GM12878 (cell line): ENCODE results near the gene COQ10B. TPM values are rescaled to one million over a fixed set of nuclear protein-coding genes. Genes with fewer than 3 reads are reported as not detected.

Experiments
- BACH1 ChIP-seq: fragments of 450-650 bp; IDR thresholded peaks from 2 replicates; pipeline ENCODE4 v1.6.1; 2017; ENCODE audit warnings: mild to moderate bottlenecking, borderline replicate concordance
- BCL11A ChIP-seq: IDR thresholded peaks from 2 replicates; pipeline ENCODE4 v1.6.1; 2011; ENCODE audit warnings: low read depth, low read length
- BHLHE40 ChIP-seq, 2 experiments: fragments of 450-650 bp in 1 of 2; IDR thresholded peaks; 2 replicates each; pipeline ENCODE4 v1.6.1; 2011 to 2017; ENCODE audit warnings: low read depth in 2 of 2, borderline replicate concordance in 1 of 2, improper control_type of control experiment in 1 of 2, low read length in 1 of 2, mild to moderate bottlenecking in 1 of 2
- CHD4 ChIP-seq: fragments of 200-600 bp; sonication (generic); IDR thresholded peaks from 2 replicates; pipeline ENCODE4 v1.6.1; 2016; ENCODE audit warnings: mild to moderate bottlenecking
- CTCF ChIP-seq, 3 experiments: IDR thresholded peaks in 2 of 3; conservative IDR thresholded peaks in 1 of 3; 2 replicates each; pipeline ENCODE4 v1.5.1; 2011; ENCODE audit warnings: low read depth in 3 of 3, low read length in 3 of 3, mild to moderate bottlenecking in 3 of 3, control low read depth in 2 of 3, moderate library complexity in 2 of 3, inconsistent platforms in 1 of 3, mixed read lengths in 1 of 3; ENCODE audit not compliant: control insufficient read depth in 2 of 3, insufficient read depth in 1 of 3; ENCODE audit errors: extremely low read depth in 1 of 3
- EP300 ChIP-seq, 2 experiments: fragments of 150-350 bp in 1 of 2; IDR thresholded peaks; 2 replicates each; pipeline ENCODE4 v1.6.1; 2011 to 2012; ENCODE audit warnings: low read depth in 2 of 2, low read length in 2 of 2, borderline replicate concordance in 1 of 2, improper control_type of control experiment in 1 of 2, inconsistent platforms in 1 of 2; ENCODE audit not compliant: control insufficient read depth in 1 of 2
- ETV6 ChIP-seq, 2 experiments: fragments of 450-650 bp in 1 of 2; IDR thresholded peaks in 1 of 2; conservative IDR thresholded peaks in 1 of 2; 2 replicates each; pipeline ENCODE4 v1.6.1; 2014; ENCODE audit warnings: antibody characterized with exemption in 1 of 2, borderline replicate concordance in 1 of 2, low read depth in 1 of 2, mild to moderate bottlenecking in 1 of 2, moderate library complexity in 1 of 2
- HDGF ChIP-seq: fragments of 450-650 bp; IDR thresholded peaks from 2 replicates; pipeline ENCODE4 v1.6.1; 2016; ENCODE audit warnings: antibody characterized with exemption
- KDM1A ChIP-seq: fragments of 200-600 bp; sonication (generic); IDR thresholded peaks from 2 replicates; pipeline ENCODE4 v1.6.1; 2016; ENCODE audit warnings: borderline replicate concordance
- MTA3 ChIP-seq: IDR thresholded peaks from 2 replicates; pipeline ENCODE4 v1.6.1; 2012; ENCODE audit warnings: low read length, inconsistent platforms, borderline replicate concordance
- NFXL1 ChIP-seq: fragments of 450-650 bp; IDR thresholded peaks from 2 replicates; pipeline ENCODE4 v1.6.1; 2017; ENCODE audit warnings: antibody characterized with exemption, mild to moderate bottlenecking, borderline replicate concordance
- NR2C2 ChIP-seq: IDR thresholded peaks from 2 replicates; pipeline ENCODE4 v1.6.1; 2011; ENCODE audit warnings: borderline replicate concordance, low read depth; ENCODE audit not compliant: control insufficient read depth, insufficient read length
- NRF1 ChIP-seq: conservative IDR thresholded peaks from 2 replicates; pipeline ENCODE4 v1.6.1; 2011; ENCODE audit warnings: mild to moderate bottlenecking, low read depth, low read length, improper control_type of control experiment
- RUNX3 ChIP-seq: IDR thresholded peaks from 2 replicates; pipeline ENCODE4 v1.6.1; 2012; ENCODE audit warnings: low read length, inconsistent platforms
- TCF3 ChIP-seq: IDR thresholded peaks from 2 replicates; pipeline ENCODE4 v1.6.1; 2012; ENCODE audit warnings: low read depth, mild to moderate bottlenecking, low read length, borderline replicate concordance; ENCODE audit not compliant: insufficient read depth
- USF2 ChIP-seq: IDR thresholded peaks from 2 replicates; pipeline ENCODE4 v1.6.1; 2011; ENCODE audit warnings: low read depth, low read length, improper control_type of control experiment, borderline replicate concordance
- ZBED1 ChIP-seq: IDR thresholded peaks from 2 replicates; pipeline ENCODE4 v1.6.1; 2016; ENCODE audit warnings: borderline replicate concordance
- ZNF207 ChIP-seq: fragments of 450-650 bp; IDR thresholded peaks from 2 replicates; pipeline ENCODE4 v1.6.1; 2014; ENCODE audit warnings: antibody characterized with exemption, mild to moderate bottlenecking, borderline replicate concordance
- ZNF384 ChIP-seq: IDR thresholded peaks from 2 replicates; pipeline ENCODE4 v1.6.1; 2012; ENCODE audit warnings: low read depth, mild to moderate bottlenecking, low read length, improper control_type of control experiment, borderline replicate concordance
- ZNF622 ChIP-seq: fragments of 450-650 bp; IDR thresholded peaks from 2 replicates; pipeline ENCODE4 v1.6.1; 2017; ENCODE audit warnings: mild to moderate bottlenecking, inconsistent platforms
- polyA plus RNA-seq, 11 experiments: library from polyadenylated mRNA; depleted of rRNA in 4 of 11; unstranded in 6 of 11; stranded (reverse) in 5 of 11; fragments of >200 nt; fragmentation: Nextera tagmentation in 4 of 11; fragmentation: Illumina TruSeq in 1 of 11; extraction: Ambion mirVana in 4 of 11; extraction: Trizol in 1 of 11; gene quantifications; 1 replicate in 1 of 11; 2 replicates in 10 of 11; pipeline versions ENCODE4 v1.2.1 to v1.2.3, GENCODE V29; 2011 to 2016; ENCODE audit warnings: inconsistent platforms in 2 of 11, missing spikeins in 2 of 11, low read depth in 1 of 11
- total RNA-seq, 4 experiments: library from RNA; depleted of rRNA in 3 of 4; stranded (reverse); fragments of >200 nt in 3 of 4; fragmentation: Illumina TruSeq in 1 of 4; extraction: Trizol in 1 of 4; gene quantifications; 2 replicates each; pipeline versions ENCODE4 v1.2.1 to v1.2.3, GENCODE V29; 2013 to 2021
- TF ChIP-seq, protein P1 (sequence below): IDR thresholded peaks from 2 replicates; pipeline ENCODE4 v1.6.1; 2012; ENCODE audit warnings: mild to moderate bottlenecking, low read depth, low read length

The COQ10B gene
- total and polyA plus RNA-seq, 10 of the 15 experiments (the other 5 are each of a cell fraction or from before 2014, with no cell fraction given) = 3.6 to 23.2 (median 13.2) TPM

DNA sequence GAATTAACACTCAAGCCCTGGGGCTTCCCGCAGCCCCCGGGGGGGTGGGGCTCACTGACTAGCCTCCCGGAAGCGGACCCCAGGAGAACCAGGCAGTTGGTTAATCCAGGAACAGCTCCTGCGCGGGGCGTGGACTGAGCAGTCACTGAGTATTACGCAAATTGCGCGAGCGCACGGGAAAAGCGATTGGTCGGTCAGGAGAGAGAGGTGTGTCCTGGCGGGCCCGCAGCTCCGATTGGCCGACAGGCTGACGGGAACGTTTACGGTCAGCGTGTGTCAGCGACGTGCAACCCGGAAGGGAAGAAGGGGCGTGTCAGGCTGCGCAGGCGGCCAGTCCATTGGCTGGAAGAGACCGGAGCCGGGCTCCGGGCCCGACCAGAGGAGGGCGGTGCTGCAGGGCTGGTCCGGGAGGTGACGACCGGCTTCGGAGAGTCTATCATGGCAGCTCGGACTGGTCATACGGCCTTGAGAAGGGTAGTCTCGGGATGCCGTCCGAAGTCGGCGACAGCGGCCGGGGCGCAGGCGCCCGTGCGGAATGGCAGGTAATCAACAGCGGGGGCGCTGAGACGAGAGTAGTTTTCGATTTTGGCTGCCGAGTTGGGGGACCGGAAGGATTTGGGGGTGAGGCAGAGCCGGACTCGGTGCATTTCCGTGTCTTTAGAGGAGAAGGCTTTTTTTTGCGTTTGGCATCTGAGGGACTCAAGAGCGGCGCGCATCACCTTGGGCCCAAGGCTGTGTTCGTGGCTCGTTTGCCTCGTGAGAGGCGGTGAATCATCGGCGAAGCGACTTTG lies at the start of gene COQ10B (continued):
- TF ChIP-seq CTCF (IDR thresholded peaks at IDR 0.05 in 2 of 3, conservative IDR thresholded peaks at IDR 0.05 in 1 of 3; ENCODE audit: control insufficient read depth in 2 of 3, extremely low read depth in 1 of 3, insufficient read depth in 1 of 3, low read depth in 3 of 3, low read length in 3 of 3) = peak in 2 of 3 experiments; percentile 23 to 34; a peak in 3 of 6 replicates
- TF ChIP-seq BACH1 = peak; percentile 78
- TF ChIP-seq KDM1A = no peak
- TF ChIP-seq RUNX3 = peak; percentile 50; the same call in 1 of the 2 replicates
- peak; percentile 52 to 69; a peak in 3 of 4 replicates for TF ChIP-seq BHLHE40 (IDR thresholded peaks at IDR 0.05; ENCODE audit: borderline replicate concordance in 1 of 2, low read depth in 2 of 2, low read length in 1 of 2)
- no peak for TF ChIP-seq MTA3
- no peak for TF ChIP-seq CHD4
- TF ChIP-seq BCL11A = no peak
- TF ChIP-seq EP300 (IDR thresholded peaks at IDR 0.05; ENCODE audit: borderline replicate concordance in 1 of 2, control insufficient read depth in 1 of 2, low read depth in 2 of 2, low read length in 2 of 2) = peak in 1 of 2 experiments; percentile 28; a peak in 1 of 4 replicates
- TF ChIP-seq ZNF207 = peak; percentile 33; the same call in 1 of the 2 replicates
- no peak for TF ChIP-seq NFXL1
- no peak for TF ChIP-seq ETV6 (conservative IDR thresholded peaks at IDR 0.05 in 1 of 2, IDR thresholded peaks at IDR 0.05 in 1 of 2; ENCODE audit: borderline replicate concordance in 1 of 2, low read depth in 1 of 2)
- no peak; the same call in 1 of the 2 replicates for TF ChIP-seq ZBED1
- TF ChIP-seq NRF1 = peak; percentile 62
- no peak for TF ChIP-seq ZNF384
- no peak for TF ChIP-seq ZNF622
- no peak for TF ChIP-seq USF2
- TF ChIP-seq, protein P1, sequence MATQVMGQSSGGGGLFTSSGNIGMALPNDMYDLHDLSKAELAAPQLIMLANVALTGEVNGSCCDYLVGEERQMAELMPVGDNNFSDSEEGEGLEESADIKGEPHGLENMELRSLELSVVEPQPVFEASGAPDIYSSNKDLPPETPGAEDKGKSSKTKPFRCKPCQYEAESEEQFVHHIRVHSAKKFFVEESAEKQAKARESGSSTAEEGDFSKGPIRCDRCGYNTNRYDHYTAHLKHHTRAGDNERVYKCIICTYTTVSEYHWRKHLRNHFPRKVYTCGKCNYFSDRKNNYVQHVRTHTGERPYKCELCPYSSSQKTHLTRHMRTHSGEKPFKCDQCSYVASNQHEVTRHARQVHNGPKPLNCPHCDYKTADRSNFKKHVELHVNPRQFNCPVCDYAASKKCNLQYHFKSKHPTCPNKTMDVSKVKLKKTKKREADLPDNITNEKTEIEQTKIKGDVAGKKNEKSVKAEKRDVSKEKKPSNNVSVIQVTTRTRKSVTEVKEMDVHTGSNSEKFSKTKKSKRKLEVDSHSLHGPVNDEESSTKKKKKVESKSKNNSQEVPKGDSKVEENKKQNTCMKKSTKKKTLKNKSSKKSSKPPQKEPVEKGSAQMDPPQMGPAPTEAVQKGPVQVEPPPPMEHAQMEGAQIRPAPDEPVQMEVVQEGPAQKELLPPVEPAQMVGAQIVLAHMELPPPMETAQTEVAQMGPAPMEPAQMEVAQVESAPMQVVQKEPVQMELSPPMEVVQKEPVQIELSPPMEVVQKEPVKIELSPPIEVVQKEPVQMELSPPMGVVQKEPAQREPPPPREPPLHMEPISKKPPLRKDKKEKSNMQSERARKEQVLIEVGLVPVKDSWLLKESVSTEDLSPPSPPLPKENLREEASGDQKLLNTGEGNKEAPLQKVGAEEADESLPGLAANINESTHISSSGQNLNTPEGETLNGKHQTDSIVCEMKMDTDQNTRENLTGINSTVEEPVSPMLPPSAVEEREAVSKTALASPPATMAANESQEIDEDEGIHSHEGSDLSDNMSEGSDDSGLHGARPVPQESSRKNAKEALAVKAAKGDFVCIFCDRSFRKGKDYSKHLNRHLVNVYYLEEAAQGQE = no peak
- 0 out of 2 replicates have a peak, but pooled peaks have one; percentile 7 for TF ChIP-seq TCF3
- TF ChIP-seq NR2C2 = no peak
- TF ChIP-seq HDGF = peak; percentile 94
